Activated T-cell treated with anti-CD3 and anti-CD28 coated beads, Interleukin-2, amount 50 U/mL, for 1 hour (primary cell): ENCODE data around the gene CTIF.

Experiments used
- DNase-seq: peaks from one replicate; pipeline ENCODE4 v3.0.0-alpha.2; 2020

Gene CTIF

DNA sequence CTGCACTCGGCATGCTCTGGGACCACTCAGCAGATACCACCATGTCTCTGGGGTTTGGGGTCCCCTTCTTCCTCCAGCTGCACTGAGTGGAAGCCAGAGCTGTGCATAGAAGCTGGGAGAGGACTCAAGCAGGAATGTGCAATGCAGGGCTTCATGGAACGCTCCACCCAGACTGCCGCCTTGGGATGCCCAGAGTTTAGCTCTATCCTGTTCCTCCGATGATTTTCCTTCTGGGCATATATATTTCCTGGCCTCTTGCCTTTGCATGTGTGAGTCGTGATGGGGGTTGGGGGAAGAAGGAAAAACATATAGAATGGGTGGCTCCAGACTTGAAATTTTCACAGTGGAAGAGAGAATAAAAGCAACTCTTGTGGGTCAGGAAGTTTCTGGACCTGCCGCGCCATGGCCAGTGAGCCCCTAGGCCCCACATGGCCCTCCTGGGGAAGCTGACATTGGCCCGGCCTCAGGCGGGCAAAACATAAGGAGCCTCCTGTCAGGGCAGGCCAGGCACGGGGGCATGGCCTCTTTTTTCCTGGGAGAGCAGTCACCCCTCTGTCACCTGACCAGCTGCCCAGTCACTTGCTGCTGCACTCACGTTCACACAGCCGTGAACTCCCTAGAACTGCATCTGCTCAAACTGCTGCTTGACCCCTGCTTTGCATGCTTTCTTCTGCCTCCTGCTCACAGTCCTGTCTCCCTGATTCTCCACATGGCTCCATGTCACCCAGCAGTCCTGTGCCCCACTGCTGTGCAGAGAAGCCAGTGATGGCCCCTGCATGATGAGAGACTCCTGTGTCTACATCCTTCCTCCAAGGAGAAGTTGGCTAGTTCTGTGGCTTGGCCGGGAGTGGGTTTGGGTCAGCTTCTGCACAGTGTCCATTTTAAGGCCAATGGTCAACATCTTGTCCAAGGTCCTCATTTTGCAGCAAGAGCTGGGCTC lies 197.8 kb downstream of the CTIF start:
- DNase-seq = no peak

GRCh38 chr18:48739266-48740067 lies 200.6 kb downstream of the CTIF start:
- no peak for DNase-seq

DNA sequence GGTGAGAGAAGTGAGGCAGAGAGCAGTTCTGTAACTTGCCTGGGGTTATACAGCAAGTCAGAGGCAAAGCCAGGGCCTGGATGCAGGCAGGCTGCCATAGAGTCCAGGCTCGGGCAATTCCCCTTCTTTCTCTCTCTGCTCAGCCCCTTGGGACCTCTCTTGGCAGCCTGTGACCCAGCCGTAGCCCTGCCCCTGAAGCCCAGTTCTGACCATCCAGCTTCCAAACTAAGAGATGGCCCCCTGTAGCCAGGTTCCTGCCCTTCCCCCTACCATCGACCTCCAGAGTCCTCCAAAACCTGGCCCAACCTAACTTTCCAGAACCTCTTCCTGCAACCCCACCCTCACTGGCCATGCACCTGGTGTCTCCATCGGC lies 201.2 kb downstream of the CTIF start:
- DNase-seq = no peak

- DNase-seq = no peak
Measured at GRCh38 chr18:48740851-48741485, 202.1 kb downstream of the CTIF start.

DNA sequence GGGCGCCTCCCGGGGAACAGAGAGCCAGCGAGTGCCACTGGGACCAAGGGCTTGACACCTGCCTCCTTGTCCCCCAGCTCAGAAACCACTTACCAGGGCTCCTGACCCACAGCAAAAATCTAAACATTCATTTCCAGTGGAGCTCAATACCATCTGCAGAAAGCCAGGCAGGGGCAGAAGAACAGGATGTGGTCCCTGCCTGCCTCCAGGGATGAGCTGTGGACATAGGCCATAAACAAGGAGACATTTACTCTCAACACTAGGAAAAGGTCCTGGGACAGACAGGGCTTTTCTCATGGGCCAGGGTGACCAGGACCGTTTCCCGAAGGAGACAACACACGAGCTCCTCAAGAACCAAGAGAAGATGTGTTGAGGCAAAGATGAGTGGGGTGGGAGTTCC lies 203.0 kb downstream of the CTIF start:
- DNase-seq = no peak

GRCh38 chr18:48742304-48742703 lies 203.5 kb downstream of the CTIF start:
- DNase-seq = no peak

DNA sequence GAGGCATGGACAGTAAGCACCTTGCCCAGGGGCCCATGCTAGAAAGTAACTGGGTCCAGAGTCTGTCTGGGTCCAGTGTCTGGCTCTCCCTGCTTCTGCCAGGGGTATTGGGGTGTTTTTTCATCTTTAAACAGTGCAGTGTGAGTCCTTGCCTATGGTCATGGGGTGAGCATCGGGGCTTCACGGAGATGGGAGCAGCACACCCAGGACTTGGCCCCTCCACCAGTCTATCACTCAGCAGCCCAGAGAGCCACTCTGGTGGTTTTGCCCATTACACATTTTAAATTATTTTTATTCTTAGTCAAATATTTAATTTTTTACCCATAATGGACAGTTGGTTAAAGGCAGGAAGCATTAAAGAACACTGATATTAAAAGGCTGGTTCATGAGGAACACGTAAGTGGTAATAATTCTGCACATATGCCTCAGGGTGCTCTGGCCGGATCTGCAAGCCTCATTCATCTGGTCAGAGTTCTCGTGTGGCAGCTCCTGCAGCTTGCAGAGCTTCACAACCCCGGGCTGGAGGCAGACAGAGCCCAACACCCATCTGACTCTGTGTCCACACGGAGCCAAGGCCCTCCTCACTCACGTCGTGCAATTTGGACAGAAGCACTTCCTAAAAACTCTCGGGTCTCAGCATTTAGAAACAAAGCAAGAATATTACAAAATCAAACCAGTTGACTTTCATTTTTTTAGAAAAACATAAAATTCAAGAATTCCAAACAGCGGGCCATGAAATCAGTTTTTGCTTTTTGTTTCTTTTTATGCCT lies 204.1 kb downstream of the CTIF start:
- DNase-seq = no peak

DNA sequence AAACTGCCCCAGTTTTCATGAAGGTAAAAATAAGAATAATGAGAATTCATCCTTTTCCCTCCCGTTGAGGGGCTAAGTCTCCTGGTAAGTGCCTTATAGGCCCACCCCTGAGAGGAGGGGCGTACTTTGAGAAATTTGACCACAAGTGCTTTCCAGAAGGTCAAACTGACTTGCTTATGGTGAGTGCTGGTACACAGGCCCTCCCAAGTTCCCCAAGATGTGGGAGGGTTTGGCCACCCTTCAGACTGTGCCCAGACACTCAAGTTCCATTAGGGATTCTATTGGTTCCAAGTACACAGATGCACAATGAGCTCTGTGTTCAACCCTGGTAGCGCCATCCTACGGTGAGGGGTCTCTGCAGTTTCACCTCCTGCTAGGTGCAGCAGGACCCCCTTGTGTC lies 205.1 kb downstream of the CTIF start:
- DNase-seq = no peak

DNA sequence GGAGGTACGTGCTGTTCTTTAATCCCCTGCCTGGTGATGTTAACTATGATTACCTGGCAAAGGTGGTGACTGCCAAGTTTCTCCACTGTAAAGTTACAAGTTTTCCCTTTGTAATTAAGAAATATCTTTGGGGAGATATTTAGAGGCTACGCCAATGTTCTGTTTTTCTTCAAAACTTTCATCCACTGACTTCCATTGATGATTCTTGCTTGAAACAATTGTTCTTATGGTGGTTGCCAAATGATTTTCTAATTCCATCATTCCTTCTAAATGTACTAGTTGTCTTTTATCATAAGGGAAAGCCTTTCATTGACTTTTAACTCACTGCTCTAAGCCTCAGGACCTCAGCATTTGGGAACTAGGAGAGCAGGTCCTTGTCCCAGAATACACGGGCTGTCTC lies 206.5 kb downstream of the CTIF start:
- DNase-seq = no peak

DNA sequence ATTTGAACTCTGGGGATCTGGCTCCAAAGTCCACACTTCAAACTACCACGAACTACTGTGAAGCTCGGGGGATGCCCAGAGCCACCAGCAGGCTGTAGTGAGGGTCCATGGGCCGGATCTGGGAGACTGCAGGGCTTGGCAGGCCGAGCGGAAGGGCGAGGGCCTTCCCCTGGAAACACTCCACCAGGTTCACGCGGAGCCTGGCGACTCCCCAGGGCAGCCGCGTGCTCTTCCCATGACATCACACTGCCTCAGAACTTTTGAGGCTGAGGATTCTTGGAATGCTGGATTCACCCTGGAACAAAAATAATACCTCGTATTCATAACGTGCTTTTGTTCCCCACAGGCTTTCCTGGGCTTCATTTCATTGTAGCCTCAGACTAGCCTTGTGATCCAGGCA lies 210.9 kb downstream of the CTIF start:
- DNase-seq = no peak

GRCh38 chr18:48750485-48751175 lies 211.8 kb downstream of the CTIF start:
- DNase-seq = no peak

- no peak for DNase-seq
Measured at GRCh38 chr18:48751727-48752468, 213.1 kb downstream of the CTIF start.

- DNase-seq = no peak
Measured at GRCh38 chr18:48752478-48752877, 213.6 kb downstream of the CTIF start.

GRCh38 chr18:48752928-48753327 lies 214.1 kb downstream of the CTIF start:
- no peak for DNase-seq

GRCh38 chr18:48753691-48754090 lies 214.9 kb downstream of the CTIF start:
- DNase-seq = no peak

DNA sequence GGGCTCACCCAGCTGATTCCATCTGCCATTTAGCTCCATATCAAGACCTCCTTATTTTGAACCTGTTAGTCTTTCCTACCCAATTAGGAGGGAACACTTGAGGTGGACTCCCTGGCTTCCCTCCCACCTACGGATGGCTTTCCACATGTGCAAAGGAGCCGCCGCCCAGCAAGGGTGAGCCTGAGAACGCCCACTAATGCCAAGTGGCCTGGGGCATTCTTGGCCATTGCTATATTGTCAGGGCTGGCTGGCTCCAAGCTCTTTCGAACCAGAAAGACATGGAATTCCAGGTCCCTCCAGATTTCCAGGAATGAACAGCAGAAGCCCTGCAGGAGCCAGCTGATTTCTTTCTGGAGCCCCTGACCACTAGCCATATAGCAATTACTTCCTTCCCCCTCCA lies 215.7 kb downstream of the CTIF start:
- DNase-seq = no peak

- no peak for DNase-seq
Measured at GRCh38 chr18:48754993-48755473, 216.2 kb downstream of the CTIF start.

DNA sequence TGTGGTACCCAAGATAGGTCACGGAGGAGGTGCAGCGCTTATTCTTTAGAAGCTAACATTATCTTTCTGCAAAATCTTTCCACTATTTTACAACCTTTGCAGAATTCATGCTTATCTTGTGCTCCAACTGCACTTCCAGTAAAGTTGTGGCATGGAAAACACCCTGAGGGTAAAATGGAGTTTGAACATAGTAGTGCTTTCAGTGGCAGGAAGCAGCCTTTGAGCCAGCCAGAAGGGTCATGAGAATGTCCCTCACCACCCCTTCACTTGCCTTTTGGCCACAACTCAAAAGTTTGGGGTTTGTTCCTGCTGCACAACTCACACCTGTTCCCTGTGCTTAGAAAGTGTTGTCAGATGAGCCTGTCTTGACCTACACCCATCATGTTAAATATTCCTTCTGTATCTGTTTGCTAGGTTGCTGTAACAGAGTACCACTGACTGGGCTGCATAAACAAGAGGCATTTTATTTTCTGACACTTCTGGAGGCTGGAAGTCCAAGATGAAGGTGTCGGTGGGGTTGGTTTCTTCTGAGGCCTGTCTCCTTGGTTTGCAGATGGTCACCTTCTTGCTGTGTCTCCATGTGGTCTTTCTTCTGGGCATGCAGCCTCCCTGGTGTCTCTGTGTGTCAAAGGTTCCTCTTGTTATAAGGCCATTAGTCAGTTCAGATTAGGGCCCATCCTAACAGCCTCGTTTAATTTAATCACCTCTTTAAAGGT lies 217.8 kb downstream of the CTIF start:
- no peak for DNase-seq

GRCh38 chr18:48757367-48757766 lies 218.5 kb downstream of the CTIF start:
- DNase-seq = no peak

GRCh38 chr18:48757906-48758305 lies 219.1 kb downstream of the CTIF start:
- DNase-seq = no peak

DNA sequence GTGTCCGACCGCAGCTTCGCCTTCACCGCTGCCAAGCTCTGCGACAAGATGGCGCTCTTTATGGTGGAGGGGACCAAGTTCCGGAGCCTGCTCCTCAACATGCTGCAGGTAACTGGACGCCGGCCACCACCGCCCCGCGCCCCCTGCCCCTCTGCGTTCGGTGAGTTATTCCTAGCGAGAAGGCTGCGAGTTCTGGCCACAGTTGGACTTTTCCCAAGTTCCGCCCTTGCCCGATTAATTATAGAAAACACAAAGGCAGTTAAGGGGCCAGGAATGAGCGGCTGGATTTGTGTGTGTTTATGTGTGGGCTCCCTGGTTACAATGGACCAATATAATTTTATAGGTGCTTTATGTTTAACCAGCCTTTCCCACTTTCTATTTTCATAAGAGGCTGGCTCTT lies 222.8 kb downstream of the CTIF start:
- no peak for DNase-seq
